Measurements from ENCODE around the gene ARSG. TPM values are rescaled to one million over a fixed set of nuclear protein-coding genes. Genes with fewer than 3 reads are reported as not detected.

Gene ARSG
- total and polyA plus RNA-seq, 9 of the 15 experiments (the other 6 are each of a cell fraction or from before 2014, with no cell fraction given): 1.0 to 5.6 (median 1.8) TPM

- peak in 1 of 2 experiments; percentile 66; a peak in 1 of 4 replicates for TF ChIP-seq ZNF318 (IDR thresholded peaks at IDR 0.05; ENCODE audit: borderline replicate concordance in 1 of 2, low read depth in 1 of 2)
- TF ChIP-seq GABPB1 (CRISPR knock-in tag; IDR thresholded peaks at IDR 0.05): 0 out of 2 replicates have a peak, but pooled peaks have one; percentile 37
- peak; percentile 39; the same call in 1 of the 2 replicates for TF ChIP-seq PHF8 (IDR thresholded peaks at IDR 0.05; ENCODE audit: borderline replicate concordance, low read length)
- TF ChIP-seq ZNF395 (CRISPR knock-in tag; IDR thresholded peaks at IDR 0.05): peak; percentile 65; the same call in 1 of the 2 replicates
- peak in 1 of 2 experiments; percentile 18; a peak in 1 of 4 replicates for TF ChIP-seq UBTF (IDR thresholded peaks at IDR 0.05; ENCODE audit: borderline replicate concordance in 1 of 2, low read depth in 2 of 2, low read length in 2 of 2)
- TF ChIP-seq USF2 (CRISPR knock-in tag; IDR thresholded peaks at IDR 0.05): peak; percentile 92
- peak; percentile 18; the same call in 1 of the 2 replicates for TF ChIP-seq TOE1 (IDR thresholded peaks at IDR 0.05; ENCODE audit: borderline replicate concordance)
- TF ChIP-seq TOE1 (CRISPR knock-in tag; IDR thresholded peaks at IDR 0.05; ENCODE audit: borderline replicate concordance, low read depth): no peak
- TF ChIP-seq JUN (IDR thresholded peaks at IDR 0.05; ENCODE audit: borderline replicate concordance, low read depth, low read length): peak; percentile 75; the same call in 1 of the 2 replicates
- TF ChIP-seq JUN (CRISPR knock-in tag; IDR thresholded peaks at IDR 0.05; ENCODE audit: borderline replicate concordance): no peak
- TF ChIP-seq DMBX1 (CRISPR knock-in tag; IDR thresholded peaks at IDR 0.05; ENCODE audit: borderline replicate concordance): no peak
- peak; percentile 49 for TF ChIP-seq SP2 (IDR thresholded peaks at IDR 0.05; ENCODE audit: extremely low read depth, low read depth, low read length, poor library complexity, severe bottlenecking)
These were observed 166.4 kb downstream of the ARSG start (continued) for GRCh38 chr17:68457539-68458259.
